ENCODE results near the gene MADD. TPM values are rescaled to one million over a fixed set of nuclear protein-coding genes. Genes with fewer than 3 reads are reported as not detected.

MADD gene
- total and polyA plus RNA-seq, 2 experiments from 2014 or later = 13.4 to 43.8 TPM

- Histone ChIP-seq H3K27me3 (ENCODE audit: insufficient read depth) (no peaks in the 10 kb centered on the region), H3K9me2 (ENCODE audit: insufficient read depth) (no peaks in the 10 kb centered on the region), H3K36me3 (ENCODE audit: insufficient read depth) (peaks cover 26% of the 10 kb centered on the region; the same call in 1 of the 2 replicates), H3K79me2 (replicated peaks; ENCODE audit: insufficient read depth) (no peaks in the 10 kb centered on the region; the same call in none of the 2 replicates), H3K4me3 (no peak overlapping the region), H3F3A (replicated peaks; ENCODE audit: low read depth) (no peaks in the 10 kb centered on the region), H4K20me1 (replicated peaks; ENCODE audit: insufficient read depth) (no peaks in the 10 kb centered on the region; the same call in none of the 2 replicates), H3K27ac (ENCODE audit: low read depth) (no peak overlapping the region), H2AFZ (no peak overlapping the region), H3K4me1 (ENCODE audit: insufficient read depth) (no peaks in the 10 kb centered on the region), H3K4me2 (no peak overlapping the region)
- TF ChIP-seq REST (IDR thresholded peaks at IDR 0.05; ENCODE audit: unreplicated experiment) (no peak), ZNF331 (CRISPR knock-in tag; IDR thresholded peaks at IDR 0.05; ENCODE audit: low read depth) (no peak), STAT1 (IDR thresholded peaks at IDR 0.05; ENCODE audit: unreplicated experiment) (no peak), POLR2AphosphoS5 (IDR thresholded peaks at IDR 0.05; ENCODE audit: low read depth) (no peak), EZH2 (IDR thresholded peaks at IDR 0.05; ENCODE audit: low read depth, unreplicated experiment) (no peak)
- Mint-ChIP-seq H3K4me1 (no peaks in the 10 kb centered on the region), H3K4me3 (no peak overlapping the region), H3K27ac (no peak overlapping the region), H3K27me3 (ENCODE audit: insufficient read depth, low read depth, poor library complexity) (peaks cover 2% of the 10 kb centered on the region), H3K36me3 (ENCODE audit: low read depth) (peaks cover 56% of the 10 kb centered on the region), H3K9me3 (peaks cover 10% of the 10 kb centered on the region; the same call in 2 of the 3 replicates)
- DNase-seq (ENCODE audit: low spot score) (no peak), ATAC-seq (no peak; the same call in 2 of the 3 replicates)
Observed at GRCh38 chr11:47305734-47306483, 36.0 kb downstream of the MADD start.

- H3K36me3 Mint-ChIP-seq (ENCODE audit: low read depth) = peaks cover 57% of the 10 kb centered on the region
- no peak for TF ChIP-seq EZH2phosphoT487 (IDR thresholded peaks at IDR 0.05; ENCODE audit: unreplicated experiment)
- no peak for TF ChIP-seq POLR2AphosphoS5 (IDR thresholded peaks at IDR 0.05; ENCODE audit: low read depth)
- TF ChIP-seq NANOG (IDR thresholded peaks at IDR 0.05; ENCODE audit: borderline replicate concordance) = no peak
- no peak for TF ChIP-seq STAT1 (IDR thresholded peaks at IDR 0.05; ENCODE audit: unreplicated experiment)
- TF ChIP-seq CTCF (conservative IDR thresholded peaks at IDR 0.05; ENCODE audit: low read depth in 2 of 2) = no peak
- TF ChIP-seq ZNF462 (CRISPR knock-in tag; IDR thresholded peaks at IDR 0.05) = no peak
Observed at GRCh38 chr11:47306484-47306844, 36.5 kb downstream of the MADD start.

More at GRCh38 chr11:47306484-47306844, 36.5 kb downstream of the MADD start:
- H2AFZ ChIP-seq = no peak overlapping the region
- H3K4me1 Mint-ChIP-seq = no peaks in the 10 kb centered on the region
- no peak overlapping the region for H3K27ac Mint-ChIP-seq
- H3K27ac ChIP-seq (ENCODE audit: low read depth) = no peak overlapping the region
- no peak overlapping the region for H3K4me2 ChIP-seq
- no peak overlapping the region for H3K4me3 Mint-ChIP-seq
- no peaks in the 10 kb centered on the region; the same call in none of the 2 replicates for H4K20me1 ChIP-seq (replicated peaks; ENCODE audit: insufficient read depth)
- H3K27me3 ChIP-seq (ENCODE audit: insufficient read depth) = no peaks in the 10 kb centered on the region
- peaks cover 3% of the 10 kb centered on the region for H3K27me3 Mint-ChIP-seq (ENCODE audit: insufficient read depth, low read depth, poor library complexity)
- peaks cover 31% of the 10 kb centered on the region; the same call in 1 of the 2 replicates for H3K36me3 ChIP-seq (ENCODE audit: insufficient read depth)
- H3K9me2 ChIP-seq (ENCODE audit: insufficient read depth) = no peaks in the 10 kb centered on the region
- H3F3A ChIP-seq (replicated peaks; ENCODE audit: low read depth) = no peaks in the 10 kb centered on the region
- DNase-seq (ENCODE audit: low spot score) (no peak), ATAC-seq (no peak)
- no peaks in the 10 kb centered on the region; the same call in none of the 2 replicates for H3K79me2 ChIP-seq (replicated peaks; ENCODE audit: insufficient read depth)
- H3K4me1 ChIP-seq (ENCODE audit: insufficient read depth) = no peaks in the 10 kb centered on the region
- H3K4me3 ChIP-seq = no peak overlapping the region
- peaks cover 10% of the 10 kb centered on the region; the same call in 2 of the 3 replicates for H3K9me3 Mint-ChIP-seq

All from GM23338 (cell line).